Endodermal cell (in vitro differentiated cells): ENCODE data around the gene ISOC2. TPM values are rescaled to one million over a fixed set of nuclear protein-coding genes. Genes with fewer than 3 reads are reported as not detected.

Experiments
- DNase-seq: peaks from one replicate; pipeline ENCODE4 v3.0.0-alpha.2; 2017
- H3K27ac ChIP-seq: 2 replicates; pipeline ENCODE4 v1.5.1; 2013; ENCODE audit warnings: mild to moderate bottlenecking, low read depth, low read length, moderate library complexity
- H3K27me3 ChIP-seq: 2 replicates; pipeline ENCODE4 v1.6.1; 2013; ENCODE audit warnings: mild to moderate bottlenecking, low read length, moderate library complexity; ENCODE audit not compliant: insufficient read depth, control insufficient read depth, poor library complexity, severe bottlenecking
- H3K36me3 ChIP-seq: 2 replicates; pipeline ENCODE4 v1.7.0; 2013; ENCODE audit warnings: mild to moderate bottlenecking, low read length, moderate library complexity; ENCODE audit not compliant: control insufficient read depth, insufficient read depth
- H3K4me1 ChIP-seq: one replicate; pipeline ENCODE4 v1.7.0; 2013; ENCODE audit warnings: low read length; ENCODE audit not compliant: control insufficient read depth, insufficient read depth
- H3K4me3 ChIP-seq: 2 replicates; pipeline ENCODE4 v1.5.1; 2013; ENCODE audit warnings: mild to moderate bottlenecking, low read length, moderate library complexity
- H3K9ac ChIP-seq: 2 replicates; pipeline ENCODE4 v1.6.1; 2013; ENCODE audit warnings: mild to moderate bottlenecking, low read length, moderate library complexity; ENCODE audit not compliant: poor library complexity, severe bottlenecking; ENCODE audit errors: extremely low read depth
- H3K9me3 ChIP-seq: 2 replicates; pipeline ENCODE4 v1.6.1; 2013; ENCODE audit warnings: mild to moderate bottlenecking, low read length, moderate library complexity; ENCODE audit not compliant: control insufficient read depth
- H3K27ac Mint-ChIP-seq: 2 replicates; pipeline ENCODE4 v1.8.0; 2020; ENCODE audit warnings: mixed read lengths
- H3K27me3 Mint-ChIP-seq: 2 replicates; pipeline ENCODE4 v1.8.0; 2021; ENCODE audit warnings: mild to moderate bottlenecking, mixed read lengths; ENCODE audit not compliant: insufficient read depth
- H3K36me3 Mint-ChIP-seq: 2 replicates; pipeline ENCODE4 v1.8.0; 2020; ENCODE audit warnings: low read depth, mixed read lengths
- H3K4me1 Mint-ChIP-seq: 2 replicates; pipeline ENCODE4 v1.8.0; 2020; ENCODE audit warnings: mixed read lengths
- H3K4me3 Mint-ChIP-seq: 2 replicates; pipeline ENCODE4 v1.8.0; 2020; ENCODE audit warnings: mild to moderate bottlenecking, moderate library complexity, mixed read lengths
- H3K9me3 Mint-ChIP-seq: 2 replicates; pipeline ENCODE4 v1.8.0; 2020; ENCODE audit warnings: mild to moderate bottlenecking, mixed read lengths
- WGBS, 2 experiments: methylation state at CpG; one replicate each; pipeline versions ENCODE4 v1.1.5 to v1.1.7; 2013; ENCODE audit warnings: missing lambda C conversion rate in 2 of 2, mixed read lengths in 1 of 2; ENCODE audit not compliant: insufficient coverage in 1 of 2, insufficient read length in 1 of 2; 5-methylcytosine and 5-hydroxymethylcytosine counted together
- total RNA-seq, 2 donors: library from RNA; stranded (reverse); fragmentation: NEBNext Ultra II Directional in 1 of 2; extraction: Animal tissue kit (Norgen Biotek cat#: 25700) in 1 of 2; gene quantifications; 2 replicates in 1 of 2; 3 replicates in 1 of 2; pipeline ENCODE4 v1.2.1, GENCODE V29; 2021
- TF ChIP-seq, protein P1 (sequence below): fragments of 200-600 bp; sonication (generic); conservative IDR thresholded peaks from 2 replicates; pipeline ENCODE4 v1.5.0; 2021; ENCODE audit warnings: antibody characterized with exemption, mild to moderate bottlenecking

Gene ISOC2
- total RNA-seq, 2 donors from 2014 or later = 35.9 to 39.2 TPM

GRCh38 chr19:55502197-55502952 is 40.9 kb upstream of the ISOC2 start:
- Mint-ChIP-seq H3K27me3 (peaks cover 80% of the 10 kb centered on the region), H3K36me3 (no peaks in the 10 kb centered on the region)
- WGBS, 2 experiments = 87 to 88% methylated on average over 6 to 9 of the region's 9 CpGs

GRCh38 chr19:55500368-55500952 is 39.0 kb upstream of the ISOC2 start:
- H3K4me3 ChIP-seq = no peak overlapping the region
- TF ChIP-seq, protein P1, sequence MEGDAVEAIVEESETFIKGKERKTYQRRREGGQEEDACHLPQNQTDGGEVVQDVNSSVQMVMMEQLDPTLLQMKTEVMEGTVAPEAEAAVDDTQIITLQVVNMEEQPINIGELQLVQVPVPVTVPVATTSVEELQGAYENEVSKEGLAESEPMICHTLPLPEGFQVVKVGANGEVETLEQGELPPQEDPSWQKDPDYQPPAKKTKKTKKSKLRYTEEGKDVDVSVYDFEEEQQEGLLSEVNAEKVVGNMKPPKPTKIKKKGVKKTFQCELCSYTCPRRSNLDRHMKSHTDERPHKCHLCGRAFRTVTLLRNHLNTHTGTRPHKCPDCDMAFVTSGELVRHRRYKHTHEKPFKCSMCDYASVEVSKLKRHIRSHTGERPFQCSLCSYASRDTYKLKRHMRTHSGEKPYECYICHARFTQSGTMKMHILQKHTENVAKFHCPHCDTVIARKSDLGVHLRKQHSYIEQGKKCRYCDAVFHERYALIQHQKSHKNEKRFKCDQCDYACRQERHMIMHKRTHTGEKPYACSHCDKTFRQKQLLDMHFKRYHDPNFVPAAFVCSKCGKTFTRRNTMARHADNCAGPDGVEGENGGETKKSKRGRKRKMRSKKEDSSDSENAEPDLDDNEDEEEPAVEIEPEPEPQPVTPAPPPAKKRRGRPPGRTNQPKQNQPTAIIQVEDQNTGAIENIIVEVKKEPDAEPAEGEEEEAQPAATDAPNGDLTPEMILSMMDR = no peak
- H3K36me3 Mint-ChIP-seq = no peaks in the 10 kb centered on the region
- peaks cover 13% of the 10 kb centered on the region for H3K9me3 Mint-ChIP-seq
- H3K27ac Mint-ChIP-seq = no peak overlapping the region
- no peak overlapping the region for H3K4me3 Mint-ChIP-seq
- H3K9ac ChIP-seq = no peak overlapping the region
- H3K36me3 ChIP-seq = no peaks in the 10 kb centered on the region
- H3K4me1 Mint-ChIP-seq = no peaks in the 10 kb centered on the region
- H3K9me3 ChIP-seq = peaks cover 5% of the 10 kb centered on the region
- peaks cover 68% of the 10 kb centered on the region for H3K27me3 Mint-ChIP-seq
- 96 to 98% methylated on average over 19 to 25 of the region's 26 CpGs for whole genome bisulfite sequencing, 2 experiments
- DNase-seq = no peak
- H3K27ac ChIP-seq = no peak overlapping the region
- peaks cover 19% of the 10 kb centered on the region for H3K27me3 ChIP-seq
- no peaks in the 10 kb centered on the region for H3K4me1 ChIP-seq

More at GRCh38 chr19:55502197-55502952, 40.9 kb upstream of the ISOC2 start:
- TF ChIP-seq, protein P1 = no peak
- no peak overlapping the region for H3K4me3 Mint-ChIP-seq
- no peak overlapping the region for H3K27ac Mint-ChIP-seq
- Histone ChIP-seq H3K9ac (no peak overlapping the region), H3K27me3 (peaks cover 19% of the 10 kb centered on the region), H3K4me1 (no peaks in the 10 kb centered on the region), H3K9me3 (peaks cover 6% of the 10 kb centered on the region), H3K4me3 (no peak overlapping the region), H3K27ac (no peak overlapping the region), H3K36me3 (no peaks in the 10 kb centered on the region)
- H3K9me3 Mint-ChIP-seq = peaks cover 14% of the 10 kb centered on the region
- DNase-seq = no peak
- H3K4me1 Mint-ChIP-seq = no peaks in the 10 kb centered on the region

DNA sequence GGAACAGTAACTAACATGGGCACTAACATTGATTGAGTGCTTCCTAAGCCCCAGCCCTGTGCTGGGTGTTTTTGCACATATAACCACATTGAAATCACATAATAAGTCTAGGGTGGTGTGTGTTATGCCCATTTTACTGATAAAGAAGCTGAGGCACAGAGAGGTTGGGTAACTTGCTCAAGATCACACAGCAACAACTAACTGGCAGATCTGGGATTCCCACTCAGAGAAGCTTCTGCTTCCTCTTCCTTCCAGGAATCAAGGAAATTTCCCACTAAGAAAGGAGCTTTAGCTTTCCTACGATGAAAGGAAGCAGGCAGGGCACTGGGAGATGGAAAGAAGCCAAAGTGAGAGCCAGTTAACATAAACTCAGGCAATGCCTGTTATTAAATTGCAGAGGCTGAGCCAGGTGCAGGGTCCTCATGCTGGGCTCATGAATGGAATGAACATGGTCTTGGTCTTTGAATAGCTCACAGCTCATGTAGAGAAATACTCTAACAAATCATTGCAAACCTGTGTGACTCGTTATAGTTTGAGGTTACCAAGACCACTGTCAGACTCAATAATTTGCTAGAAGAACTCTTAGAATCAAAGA is 36.9 kb upstream of the ISOC2 start:
- H3K4me3 ChIP-seq = no peak overlapping the region
- TF ChIP-seq, protein P1 = no peak
- Mint-ChIP-seq H3K36me3 (no peaks in the 10 kb centered on the region), H3K4me3 (no peak overlapping the region), H3K27ac (no peak overlapping the region), H3K9me3 (peaks cover 7% of the 10 kb centered on the region), H3K27me3 (peaks cover 50% of the 10 kb centered on the region), H3K4me1 (no peaks in the 10 kb centered on the region)
- no peaks in the 10 kb centered on the region for H3K4me1 ChIP-seq
- H3K9me3 ChIP-seq = no peaks in the 10 kb centered on the region
- no peak overlapping the region for H3K9ac ChIP-seq
- WGBS, 2 experiments = 78 to 85% methylated on average over 1 to 2 of the region's 2 CpGs
- H3K36me3 ChIP-seq = no peaks in the 10 kb centered on the region
- no peak overlapping the region for H3K27ac ChIP-seq
- DNase-seq = no peak
- H3K27me3 ChIP-seq = peaks cover 11% of the 10 kb centered on the region
